ENCODE measurements around the gene MED13.
"Not testable (repeated sequence)": the region's sequence is repeated elsewhere in the genome, so short reads cannot be mapped to it uniquely, and the experiment has no call there.

MED13 gene

GRCh38 chr17:62008294-62008693 is 56.8 kb downstream of the MED13 start:
- intact Hi-C loops (cut with DNase I): no loop called here
- no peak for DNase-seq

- intact Hi-C loops (cut with DNase I): no loop called here
Observed at GRCh38 chr17:62004388-62004787, 60.7 kb downstream of the MED13 start.

GRCh38 chr17:62003141-62003540 is 61.9 kb downstream of the MED13 start:
- DNase-seq; intact Hi-C loops (cut with DNase I): not testable (repeated sequence)

More at GRCh38 chr17:62004388-62004787, 60.7 kb downstream of the MED13 start:
- no peak for DNase-seq

- intact Hi-C loops (cut with DNase I): no loop called here
- no peak for DNase-seq
Observed at GRCh38 chr17:62001105-62001504, 64.0 kb downstream of the MED13 start.

GRCh38 chr17:62000186-62000585 is 64.9 kb downstream of the MED13 start:
- intact Hi-C loops (cut with DNase I): no loop called here
- no peak for DNase-seq

GRCh38 chr17:61998534-61998933 is 66.5 kb downstream of the MED13 start:
- intact Hi-C loops (cut with DNase I); DNase-seq: not testable (repeated sequence)

GRCh38 chr17:61997664-61998063 is 67.4 kb downstream of the MED13 start:
- no peak for DNase-seq
- intact Hi-C loops (cut with DNase I): no loop called here

GRCh38 chr17:61996916-61997605 is 68.0 kb downstream of the MED13 start:
- DNase-seq: no peak
- intact Hi-C loops (cut with DNase I): no loop called here

- intact Hi-C loops (cut with DNase I): no loop called here
- no peak for DNase-seq
Observed at GRCh38 chr17:61989509-61989908, 75.6 kb downstream of the MED13 start.

GRCh38 chr17:61986898-61987297 is 78.2 kb downstream of the MED13 start:
- intact Hi-C loops (cut with DNase I): no loop called here
- no peak for DNase-seq

GRCh38 chr17:61984821-61985220 is 80.3 kb downstream of the MED13 start:
- no peak for DNase-seq
- intact Hi-C loops (cut with DNase I): no loop called here

- intact Hi-C loops (cut with DNase I): no loop called here
- no peak for DNase-seq
Observed at GRCh38 chr17:61981323-61981722, 83.8 kb downstream of the MED13 start.

GRCh38 chr17:61980535-61980934 is 84.5 kb downstream of the MED13 start:
- intact Hi-C loops (cut with DNase I): no loop called here
- no peak for DNase-seq

- intact Hi-C loops (cut with DNase I): no loop called here
- no peak for DNase-seq
Observed at GRCh38 chr17:61974115-61974514, 91.0 kb downstream of the MED13 start.

GRCh38 chr17:61972311-61972710 is 92.8 kb downstream of the MED13 start:
- intact Hi-C loops (cut with DNase I): no loop called here
- DNase-seq: no peak

- no peak for DNase-seq
- intact Hi-C loops (cut with DNase I): no loop called here
Observed at GRCh38 chr17:61970030-61970429, 95.0 kb downstream of the MED13 start.

GRCh38 chr17:61968757-61969156 is 96.3 kb downstream of the MED13 start:
- DNase-seq: no peak
- intact Hi-C loops (cut with DNase I): no loop called here

- DNase-seq: no peak
- intact Hi-C loops (cut with DNase I): no loop called here
Observed at GRCh38 chr17:61967729-61968128, 97.3 kb downstream of the MED13 start.

- intact Hi-C loops (cut with DNase I): no loop called here
- no peak for DNase-seq
Observed at GRCh38 chr17:61966191-61966590, 98.9 kb downstream of the MED13 start.

- intact Hi-C loops (cut with DNase I): no loop called here
- no peak for DNase-seq
Observed at GRCh38 chr17:61955619-61956018, 109.5 kb downstream of the MED13 start.

- intact Hi-C loops (cut with DNase I): no loop called here
- peak in 1 of 42 donors; percentile 15 for DNase-seq
Observed at GRCh38 chr17:61947367-61948078, 117.6 kb downstream of the MED13 start.
